GM21619 (cell line): Measurements from ENCODE around the gene ZNF595.
"Not testable (repeated sequence)": the region's sequence is repeated elsewhere in the genome, so short reads cannot be mapped to it uniquely, and the experiment has no call there.

ENCODE experiments used
- ATAC-seq: cut with Tn5 transposase; IDR thresholded peaks from one replicate; pipeline ENCODE4 v1.9.1; 2021; ENCODE audit not compliant: unreplicated experiment

The ZNF595 gene

GRCh38 chr4:52804-53479 lies at the start of gene ZNF595:
Gene ZNF595 (plus strand): TSS chr4:53321. CDS start chr4:53489, 168 bp downstream.
- not testable (repeated sequence) for ATAC-seq

- not testable (repeated sequence) for ATAC-seq
Measured at GRCh38 chr4:9937-10870, 42.9 kb upstream of the ZNF595 start.

- ATAC-seq, result peak; percentile 10
Measured at GRCh38 chr4:11095-11815, 41.9 kb upstream of the ZNF595 start.

- ATAC-seq, result peak; percentile 53
Measured at GRCh38 chr4:11816-12417, 41.2 kb upstream of the ZNF595 start.

- ATAC-seq, result not testable (repeated sequence)
Measured at GRCh38 chr4:18128-18527, 35.0 kb upstream of the ZNF595 start.

GRCh38 chr4:18589-18988 lies 34.5 kb upstream of the ZNF595 start:
- not testable (repeated sequence) for ATAC-seq

GRCh38 chr4:22882-23281 lies 30.2 kb upstream of the ZNF595 start:
- ATAC-seq, result not testable (repeated sequence)

GRCh38 chr4:24359-24758 lies 28.8 kb upstream of the ZNF595 start:
- not testable (repeated sequence) for ATAC-seq

GRCh38 chr4:27501-27900 lies 25.6 kb upstream of the ZNF595 start:
- ATAC-seq, result not testable (repeated sequence)

- not testable (repeated sequence) for ATAC-seq
Measured at GRCh38 chr4:28767-29542, 24.2 kb upstream of the ZNF595 start.

- not testable (repeated sequence) for ATAC-seq
Measured at GRCh38 chr4:33314-33713, 19.8 kb upstream of the ZNF595 start.

- ATAC-seq, result not testable (repeated sequence)
Measured at GRCh38 chr4:36559-37415, 16.3 kb upstream of the ZNF595 start.

- not testable (repeated sequence) for ATAC-seq
Measured at GRCh38 chr4:38202-38601, 14.9 kb upstream of the ZNF595 start.

GRCh38 chr4:43375-43774 lies 9.7 kb upstream of the ZNF595 start:
- not testable (repeated sequence) for ATAC-seq

- not testable (repeated sequence) for ATAC-seq
Measured at GRCh38 chr4:51253-51652, 1.9 kb upstream of the ZNF595 start.

GRCh38 chr4:51655-52277 lies 1.4 kb upstream of the ZNF595 start:
- ATAC-seq, result peak; percentile 72

GRCh38 chr4:53521-53920 lies 400 bp downstream of the ZNF595 start:
- ATAC-seq, result not testable (repeated sequence)

GRCh38 chr4:64733-65132 lies 11.6 kb downstream of the ZNF595 start:
- not testable (repeated sequence) for ATAC-seq

- no peak for ATAC-seq
Measured at GRCh38 chr4:71830-72229, 18.7 kb downstream of the ZNF595 start.
